Raji (cell line): ENCODE results near the gene ATXN1.

Experiments
- POLR2A ChIP-seq: IDR thresholded peaks from 2 replicates; pipeline ENCODE4 v1.6.1; 2011; ENCODE audit warnings: low read depth, low read length, control low read depth; ENCODE audit not compliant: insufficient read depth

The ATXN1 gene

GRCh38 chr6:16274483-16274882 lies 486.8 kb downstream of the ATXN1 start:
- TF ChIP-seq POLR2A = no peak

GRCh38 chr6:16273256-16273655 lies 488.0 kb downstream of the ATXN1 start:
- no peak for TF ChIP-seq POLR2A

- TF ChIP-seq POLR2A = no peak
Measured at GRCh38 chr6:16272201-16272600, 489.1 kb downstream of the ATXN1 start.

- no peak for TF ChIP-seq POLR2A
Measured at GRCh38 chr6:16271428-16271827, 489.8 kb downstream of the ATXN1 start.

GRCh38 chr6:16270178-16270794 lies 491.0 kb downstream of the ATXN1 start:
- no peak for TF ChIP-seq POLR2A

- TF ChIP-seq POLR2A = no peak
Measured at GRCh38 chr6:16267428-16268263, 493.6 kb downstream of the ATXN1 start.

- TF ChIP-seq POLR2A = no peak
Measured at GRCh38 chr6:16265351-16266341, 495.6 kb downstream of the ATXN1 start.

GRCh38 chr6:16264785-16265184 lies 496.5 kb downstream of the ATXN1 start:
- TF ChIP-seq POLR2A = no peak

- TF ChIP-seq POLR2A = no peak
Measured at GRCh38 chr6:16258709-16259075, 502.6 kb downstream of the ATXN1 start.

GRCh38 chr6:16257999-16258708 lies 503.1 kb downstream of the ATXN1 start:
- no peak for TF ChIP-seq POLR2A

GRCh38 chr6:16256781-16257180 lies 504.5 kb downstream of the ATXN1 start:
- TF ChIP-seq POLR2A = no peak

- no peak for TF ChIP-seq POLR2A
Measured at GRCh38 chr6:16254535-16254934, 506.7 kb downstream of the ATXN1 start.

- no peak for TF ChIP-seq POLR2A
Measured at GRCh38 chr6:16253399-16254144, 507.7 kb downstream of the ATXN1 start.

GRCh38 chr6:16252686-16253299 lies 508.5 kb downstream of the ATXN1 start:
- no peak for TF ChIP-seq POLR2A

- no peak for TF ChIP-seq POLR2A
Measured at GRCh38 chr6:16251706-16252105, 509.6 kb downstream of the ATXN1 start.
